Cardiac muscle cell (in vitro differentiated cells and primary cell): ENCODE data around the gene RERE. TPM values are rescaled to one million over a fixed set of nuclear protein-coding genes. Genes with fewer than 3 reads are reported as not detected.
"Not testable (repeated sequence)": the region's sequence is repeated elsewhere in the genome, so short reads cannot be mapped to it uniquely, and the experiment has no call there.

Source experiments
- DNase-seq, 2 donors: peaks; one replicate each; pipeline versions ENCODE4 v3.0.0 to v3.0.0-alpha.2; 2010 to 2017; ENCODE audit warnings: low read depth in 1 of 2, low spot score in 1 of 2
- H3K27ac ChIP-seq: fragments of 200-600 bp; sonication (generic); 2 replicates; pipeline ENCODE4 v1.5.1; 2016
- H3K27me3 ChIP-seq: fragments of 200-600 bp; sonication (generic); 2 replicates; pipeline ENCODE4 v1.6.0; 2016; ENCODE audit warnings: control low read depth
- H3K36me3 ChIP-seq: fragments of 200-600 bp; sonication (generic); 2 replicates; pipeline ENCODE4 v1.5.1; 2016; ENCODE audit warnings: control low read depth
- H3K4me1 ChIP-seq: fragments of 200-600 bp; sonication (generic); 2 replicates; pipeline ENCODE4 v1.8.1; 2017; ENCODE audit warnings: low read depth, mild to moderate bottlenecking, mixed run types
- H3K4me3 ChIP-seq: fragments of 200-600 bp; sonication (generic); 2 replicates; pipeline ENCODE4 v1.5.1; 2016; ENCODE audit warnings: mild to moderate bottlenecking
- H3K9me3 ChIP-seq: fragments of 200-600 bp; sonication (generic); 2 replicates; pipeline ENCODE4 v1.5.1; 2017; ENCODE audit warnings: low read depth, mild to moderate bottlenecking, control low read depth
- polyA plus RNA-seq: library from polyadenylated mRNA; unstranded; fragments of >200 nt; fragmentation: Nextera tagmentation; extraction: Ambion mirVana; gene quantifications from 2 replicates; pipeline ENCODE4 v1.2.1, GENCODE V29; 2016
- total RNA-seq: library from RNA; depleted of rRNA; stranded (reverse); fragments of >200 nt; gene quantifications from 2 replicates; pipeline ENCODE4 v1.2.3, GENCODE V29; 2016
- TF ChIP-seq, protein P1 (sequence below): IDR thresholded peaks from 2 replicates; pipeline ENCODE4 v1.5.1; 2012; ENCODE audit warnings: low read depth, mild to moderate bottlenecking, low read length

Gene RERE
- total and polyA plus RNA-seq, 2 experiments from 2014 or later = 72.5 to 81.0 TPM

DNA sequence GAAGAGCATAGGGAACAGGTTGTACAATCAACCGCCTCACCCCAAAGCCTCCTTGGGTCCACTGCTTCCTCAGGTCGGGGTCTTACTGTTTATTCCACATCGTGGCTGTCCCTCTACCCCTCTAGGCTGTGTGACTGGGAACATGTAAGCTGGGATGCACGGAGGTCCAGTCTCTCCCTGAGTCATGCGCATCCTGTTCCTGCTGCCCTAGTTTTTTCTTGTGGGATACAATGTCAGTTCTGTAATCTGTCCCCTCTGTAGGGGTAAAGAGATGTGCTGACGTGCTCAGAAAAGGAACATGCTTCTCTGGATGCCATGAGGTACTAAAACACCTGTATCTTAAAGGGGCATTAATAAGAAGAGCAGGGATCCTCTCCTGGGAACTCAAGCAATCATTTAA, 433.4 kb downstream of the RERE start:
- Histone ChIP-seq H3K4me3 (no peak overlapping the region), H3K36me3 (no peaks in the 10 kb centered on the region), H3K9me3 (no peaks in the 10 kb centered on the region), H3K27me3 (no peaks in the 10 kb centered on the region), H3K27ac (peak overlapping the region; percentile 40), H3K4me1 (peaks cover 43% of the 10 kb centered on the region)
- TF ChIP-seq, protein P1, sequence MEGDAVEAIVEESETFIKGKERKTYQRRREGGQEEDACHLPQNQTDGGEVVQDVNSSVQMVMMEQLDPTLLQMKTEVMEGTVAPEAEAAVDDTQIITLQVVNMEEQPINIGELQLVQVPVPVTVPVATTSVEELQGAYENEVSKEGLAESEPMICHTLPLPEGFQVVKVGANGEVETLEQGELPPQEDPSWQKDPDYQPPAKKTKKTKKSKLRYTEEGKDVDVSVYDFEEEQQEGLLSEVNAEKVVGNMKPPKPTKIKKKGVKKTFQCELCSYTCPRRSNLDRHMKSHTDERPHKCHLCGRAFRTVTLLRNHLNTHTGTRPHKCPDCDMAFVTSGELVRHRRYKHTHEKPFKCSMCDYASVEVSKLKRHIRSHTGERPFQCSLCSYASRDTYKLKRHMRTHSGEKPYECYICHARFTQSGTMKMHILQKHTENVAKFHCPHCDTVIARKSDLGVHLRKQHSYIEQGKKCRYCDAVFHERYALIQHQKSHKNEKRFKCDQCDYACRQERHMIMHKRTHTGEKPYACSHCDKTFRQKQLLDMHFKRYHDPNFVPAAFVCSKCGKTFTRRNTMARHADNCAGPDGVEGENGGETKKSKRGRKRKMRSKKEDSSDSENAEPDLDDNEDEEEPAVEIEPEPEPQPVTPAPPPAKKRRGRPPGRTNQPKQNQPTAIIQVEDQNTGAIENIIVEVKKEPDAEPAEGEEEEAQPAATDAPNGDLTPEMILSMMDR = no peak
- DNase-seq = no peak

DNA sequence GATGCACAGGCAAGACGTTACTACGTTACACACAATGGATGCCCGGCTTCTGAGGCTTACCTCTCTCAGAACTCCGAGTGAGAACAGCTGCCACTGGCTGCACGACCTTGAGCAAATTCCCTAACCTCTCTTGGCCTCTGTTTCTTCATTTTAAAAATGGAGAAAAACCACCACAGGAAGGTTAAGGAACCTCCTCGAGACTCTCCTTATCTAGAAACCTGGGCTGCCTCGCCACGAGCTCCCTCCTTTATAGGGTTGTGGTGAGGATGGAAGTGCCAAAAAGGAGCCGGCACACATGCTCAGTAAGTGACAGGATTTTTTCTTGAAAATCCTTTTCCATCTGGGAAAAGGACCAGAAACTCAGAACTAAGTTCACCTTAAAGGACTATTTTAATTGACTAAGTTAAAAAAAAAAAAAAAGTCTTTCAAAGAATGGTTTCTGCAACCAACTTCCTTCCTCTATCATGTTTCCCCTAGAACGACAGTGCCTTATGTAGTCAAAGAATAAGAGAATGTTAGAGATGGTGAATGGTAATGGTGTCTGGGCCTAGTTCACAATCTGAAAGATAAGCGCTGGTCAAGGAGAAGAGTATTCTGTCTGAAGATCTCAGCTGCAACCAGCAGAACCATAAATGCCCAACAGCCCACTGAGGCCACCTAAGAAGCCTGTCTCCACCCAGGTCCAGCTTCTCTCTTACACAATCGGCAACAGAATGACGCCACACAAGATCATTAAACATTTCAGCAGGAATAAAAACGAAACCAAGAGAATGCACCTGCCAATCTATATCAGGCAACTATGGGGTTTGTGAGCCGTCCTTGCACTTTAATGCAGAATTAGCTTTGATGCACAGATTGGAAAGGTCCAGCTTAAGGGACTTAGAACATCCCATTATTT, 434.6 kb downstream of the RERE start:
- TF ChIP-seq, protein P1 = no peak
- Histone ChIP-seq H3K4me1 (peaks cover 50% of the 10 kb centered on the region), H3K27ac (peak overlapping the region; percentile 69), H3K36me3 (no peaks in the 10 kb centered on the region), H3K9me3 (no peaks in the 10 kb centered on the region), H3K4me3 (no peak overlapping the region), H3K27me3 (no peaks in the 10 kb centered on the region)
- DNase-seq = no peak

DNA sequence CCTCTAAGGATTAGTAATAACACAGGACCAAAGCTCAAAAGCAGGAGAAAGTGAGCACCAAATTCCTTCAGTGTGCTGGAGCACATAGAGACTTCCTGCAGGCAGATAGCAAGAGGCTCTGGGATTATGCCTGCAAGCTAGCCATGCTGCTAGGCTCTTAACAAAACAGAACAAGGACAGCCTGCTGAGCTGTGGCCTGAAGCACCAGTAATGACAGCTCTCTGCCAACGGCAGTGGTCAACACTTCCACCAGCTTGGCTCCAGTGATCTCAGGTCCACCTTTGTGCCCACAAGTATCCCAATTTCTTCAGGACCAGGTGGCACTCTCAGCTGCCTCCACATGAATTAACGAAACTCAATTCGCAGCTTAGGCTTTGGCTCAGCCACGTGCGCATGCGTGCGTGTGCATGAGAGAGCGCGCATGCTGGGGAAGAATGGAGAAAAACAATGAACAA, 435.4 kb downstream of the RERE start:
- peak; percentile 46 to 68 for DNase-seq
- peak overlapping the region; percentile 69 for H3K27ac ChIP-seq
- H3K4me1 ChIP-seq = peaks cover 58% of the 10 kb centered on the region
- H3K9me3 ChIP-seq = no peaks in the 10 kb centered on the region
- no peaks in the 10 kb centered on the region for H3K36me3 ChIP-seq
- TF ChIP-seq, protein P1 = no peak
- no peak overlapping the region for H3K4me3 ChIP-seq
- no peaks in the 10 kb centered on the region for H3K27me3 ChIP-seq

DNA sequence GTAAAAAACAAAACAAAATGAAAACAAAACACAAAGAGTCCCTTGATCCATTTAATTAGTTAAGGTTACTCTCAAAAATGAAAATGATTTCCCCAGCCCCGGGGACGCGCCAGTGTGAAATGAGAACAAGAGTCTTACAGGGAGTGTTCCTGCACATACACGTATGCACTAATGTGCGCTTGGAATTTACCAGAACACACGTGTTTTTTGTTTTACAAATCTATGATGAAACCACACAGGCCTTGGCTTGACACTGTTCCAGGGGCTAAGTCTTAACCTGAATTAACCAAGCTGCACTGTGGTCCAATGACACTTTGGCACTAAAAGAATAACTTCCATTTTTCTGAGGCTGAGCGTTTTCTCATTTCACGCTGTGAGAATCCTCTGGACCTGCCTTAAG, 435.8 kb downstream of the RERE start:
- TF ChIP-seq, protein P1 = no peak
- Histone ChIP-seq H3K4me3 (no peak overlapping the region), H3K27me3 (no peaks in the 10 kb centered on the region), H3K27ac (peak overlapping the region; percentile 69), H3K4me1 (peaks cover 60% of the 10 kb centered on the region), H3K9me3 (no peaks in the 10 kb centered on the region), H3K36me3 (no peaks in the 10 kb centered on the region)
- no peak for DNase-seq

DNA sequence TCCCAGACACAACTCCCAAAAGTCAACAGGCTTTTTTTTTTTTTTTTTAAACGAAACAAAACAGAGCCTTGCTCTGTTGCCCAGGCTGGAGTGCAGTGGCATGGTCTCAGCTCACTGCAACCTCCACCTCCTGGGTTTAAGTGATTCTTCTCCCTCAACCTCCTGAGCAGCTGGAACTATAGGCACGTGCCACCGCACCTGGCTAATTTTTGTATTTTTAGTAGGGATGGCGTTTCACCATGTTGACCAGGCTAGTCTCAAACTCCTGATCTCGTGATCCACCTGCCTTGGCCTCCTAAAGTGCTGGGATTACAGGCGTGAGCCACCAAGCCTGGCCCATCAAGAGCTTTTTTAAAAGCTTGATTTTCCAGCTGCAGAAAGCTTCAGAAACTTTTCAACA, 437.1 kb downstream of the RERE start:
- Histone ChIP-seq H3K27ac (peak overlapping the region; percentile 90), H3K4me1 (peaks cover 59% of the 10 kb centered on the region)
- not testable (repeated sequence) for H3K36me3 ChIP-seq, H3K27me3 ChIP-seq, DNase-seq, H3K9me3 ChIP-seq, H3K4me3 ChIP-seq

DNA sequence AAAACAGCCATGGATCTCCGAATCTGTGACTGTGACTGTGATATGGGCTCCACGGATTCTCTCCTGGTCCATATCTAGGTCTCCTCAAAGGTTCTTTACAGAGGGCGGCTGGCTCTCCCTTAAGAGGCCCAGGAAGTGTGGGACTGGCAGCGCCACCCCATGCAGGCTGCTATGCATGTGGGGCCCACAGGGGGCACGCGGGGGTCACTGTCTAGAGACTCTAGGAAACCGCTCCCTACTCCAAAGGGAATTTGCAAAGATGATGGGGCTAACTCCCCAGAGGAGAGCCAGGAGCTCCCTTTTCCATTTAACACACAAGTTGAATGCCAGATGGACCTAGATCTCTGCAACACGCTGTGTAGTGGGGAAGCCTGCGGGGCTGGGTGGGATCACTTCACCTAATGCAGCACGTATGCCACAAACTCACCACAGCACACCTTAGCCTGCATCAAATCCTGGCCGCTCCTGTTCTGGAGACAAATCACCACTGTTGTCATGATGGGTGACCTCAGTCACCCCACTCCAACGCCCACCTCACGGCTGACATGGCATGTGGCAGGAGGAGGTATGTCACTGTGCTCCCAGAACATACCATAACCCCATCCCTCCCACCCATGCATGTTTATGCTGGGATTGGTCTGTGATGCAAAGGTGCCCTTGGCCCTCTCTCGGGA, 437.8 kb downstream of the RERE start:
- Histone ChIP-seq H3K27me3 (no peaks in the 10 kb centered on the region), H3K36me3 (no peaks in the 10 kb centered on the region), H3K27ac (peak overlapping the region; percentile 90), H3K9me3 (no peaks in the 10 kb centered on the region), H3K4me3 (no peak overlapping the region), H3K4me1 (peaks cover 59% of the 10 kb centered on the region)
- TF ChIP-seq, protein P1 = no peak
- no peak for DNase-seq
